ENCODE data around the gene ADAM10. TPM values are rescaled to one million over a fixed set of nuclear protein-coding genes. Genes with fewer than 3 reads are reported as not detected.

ADAM10 gene
- total RNA-seq, 2 experiments from 2014 or later: 70.7 to 76.3 TPM

DNA sequence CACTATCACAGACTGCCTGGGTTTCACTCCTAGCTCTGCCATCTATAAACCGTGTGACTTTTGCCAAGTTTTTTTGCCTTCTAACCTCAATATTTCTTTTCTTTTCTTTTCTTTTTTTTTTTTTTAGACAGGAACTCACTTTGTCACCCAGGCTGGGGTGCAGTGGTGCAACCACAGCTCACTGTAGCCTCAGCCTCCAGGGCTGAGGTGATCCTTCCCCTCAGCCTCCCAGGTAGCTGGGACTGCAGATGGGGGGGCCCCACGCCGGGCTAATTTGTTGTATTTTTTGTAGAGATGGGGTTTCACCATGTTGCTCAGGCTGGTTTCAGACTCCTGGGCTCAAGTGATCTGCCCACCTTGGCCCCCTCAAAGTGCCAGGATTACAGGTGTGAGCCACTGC, 3.2 kb upstream of the ADAM10 start:
- H3K27me3 Mint-ChIP-seq (ENCODE audit: low read depth): no peaks in the 10 kb centered on the region
- DNase-seq: no peak
- peaks cover 13% of the 10 kb centered on the region for H3K4me1 Mint-ChIP-seq (ENCODE audit: low read depth)
- peaks cover 3% of the 10 kb centered on the region for H3K36me3 Mint-ChIP-seq (ENCODE audit: low read depth)
- no peak overlapping the region for H3K4me3 Mint-ChIP-seq
- no peak overlapping the region for H3K27ac Mint-ChIP-seq
- CTCF ChIA-PET: interaction anchor here (0.6 kb wide), 1 partner anchor 171 kb away, joined by 4 read pairs; no protein-coding TSS in a partner anchor
- intact Hi-C loops (cut with micrococcal nuclease): loop anchor here (10.0 kb wide), 1 partner anchor 298 kb away; no protein-coding TSS in a partner anchor
- H3K9me3 Mint-ChIP-seq: no peaks in the 10 kb centered on the region

DNA sequence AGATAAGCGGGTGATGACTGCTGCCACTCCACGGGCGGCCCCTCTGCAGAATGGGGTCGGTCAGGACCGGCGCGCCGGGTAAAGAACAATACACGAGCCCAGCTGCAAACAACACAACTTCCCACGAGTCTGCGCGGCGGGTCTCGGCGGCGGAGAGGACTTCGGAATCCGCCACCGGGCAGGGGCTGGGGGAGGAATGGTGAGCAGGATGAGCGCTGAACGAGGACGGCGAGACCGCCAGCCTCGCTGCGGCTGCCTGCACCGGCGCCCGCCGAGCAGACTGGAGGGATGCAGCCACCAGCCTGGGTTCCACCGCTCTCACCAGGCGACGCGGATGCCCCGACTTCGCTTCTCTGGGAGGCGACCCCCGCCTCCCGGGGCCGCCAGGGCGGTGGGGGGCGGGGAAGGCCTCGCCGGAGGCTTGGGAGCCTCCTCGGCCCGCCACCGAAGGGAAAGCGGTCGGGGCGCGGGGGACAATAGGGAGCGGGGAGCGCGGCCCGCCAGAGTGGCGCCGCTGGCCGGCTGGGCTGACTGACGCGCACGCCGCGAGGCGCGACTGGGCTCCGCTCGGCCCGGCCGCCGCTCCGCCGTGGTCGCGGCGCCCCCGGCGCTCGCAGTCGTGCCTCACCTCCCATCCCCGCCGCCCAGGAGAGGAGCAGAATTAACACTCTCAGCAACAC, 515 bp downstream of the ADAM10 start:
- H3K4me3 Mint-ChIP-seq: peak overlapping the region; percentile 94
- peaks cover 6% of the 10 kb centered on the region for H3K36me3 Mint-ChIP-seq (ENCODE audit: low read depth)
- peak overlapping the region; percentile 94 for H3K27ac Mint-ChIP-seq
- DNase-seq: peak; percentile 42
- CTCF ChIA-PET: interaction anchor here (1.0 kb wide), 1 partner anchor 521 kb away, joined by 3 read pairs; no protein-coding TSS in a partner anchor
- peaks cover 32% of the 10 kb centered on the region for H3K4me1 Mint-ChIP-seq (ENCODE audit: low read depth)
- intact Hi-C loops (cut with micrococcal nuclease): loop anchor here (1.0 to 5.0 kb wide), 10 partner anchors 11 to 482 kb away; partner anchors contain the start of genes MINDY2 and SLTM
- H3K9me3 Mint-ChIP-seq: no peaks in the 10 kb centered on the region
- H3K27me3 Mint-ChIP-seq (ENCODE audit: low read depth): no peaks in the 10 kb centered on the region

DNA sequence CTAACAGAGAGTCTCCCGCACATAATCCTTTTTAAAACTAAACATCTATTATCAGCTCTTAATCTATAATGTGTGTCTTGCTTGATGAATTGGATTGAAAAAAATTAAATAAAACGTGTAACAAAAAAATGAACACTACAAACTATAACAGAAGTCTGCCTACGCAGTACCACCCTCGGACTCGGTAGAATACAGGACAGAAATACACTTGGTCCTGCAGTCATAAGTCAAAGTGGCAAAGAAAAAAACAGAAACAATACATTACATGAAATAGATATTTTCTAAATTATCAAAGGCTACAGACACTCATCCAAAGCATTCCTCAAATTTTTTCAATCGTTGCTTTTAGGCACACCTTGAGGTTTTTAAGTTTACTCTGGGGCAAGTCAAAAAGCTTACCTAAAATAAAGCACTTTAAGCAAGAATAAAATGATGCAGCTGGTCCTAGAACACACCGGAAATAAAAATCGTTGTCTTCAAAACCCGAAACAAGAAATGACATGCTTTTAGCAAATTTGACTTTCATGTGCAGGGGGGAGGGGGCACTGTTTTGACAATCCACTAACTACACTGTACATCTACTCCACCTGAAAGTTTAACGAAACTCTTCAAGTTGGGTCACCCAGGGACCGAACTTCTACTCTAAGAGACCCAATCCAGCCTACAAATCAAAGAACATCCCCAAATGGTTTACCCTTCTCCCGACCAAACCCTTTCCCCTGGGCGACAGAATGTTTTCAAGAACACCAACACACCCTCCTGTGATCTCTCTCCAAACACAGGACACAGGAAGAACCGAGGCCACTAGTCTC, 1.3 kb downstream of the ADAM10 start:
- CTCF ChIA-PET: interaction anchor here (0.6 to 1.6 kb wide), 4 partner anchors 23 to 120 kb away, joined by 3 to 4 read pairs (median 3); partner anchors contain the start of gene MINDY2
- intact Hi-C loops (cut with micrococcal nuclease): loop anchor here (1.0 to 5.0 kb wide), 8 partner anchors 10 to 481 kb away; no protein-coding TSS in a partner anchor

DNA sequence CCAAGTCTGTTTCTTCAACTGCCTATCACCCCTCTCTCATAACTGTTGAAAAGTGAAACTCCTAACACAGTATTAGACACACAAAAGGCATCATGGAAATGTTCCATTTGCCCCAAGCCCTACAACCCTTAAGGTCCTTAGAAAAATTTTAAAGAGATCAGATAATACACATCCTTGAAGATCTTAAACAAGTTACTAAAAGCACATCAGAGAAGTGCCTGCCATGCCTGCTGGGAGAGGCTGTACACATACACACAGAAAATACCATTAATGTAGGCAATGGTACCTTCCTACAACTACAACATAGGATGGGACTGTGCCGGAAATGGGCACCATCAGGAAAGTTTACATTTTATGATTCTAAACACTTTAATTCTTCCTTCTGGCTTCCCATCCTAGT, 3.3 kb downstream of the ADAM10 start:
- DNase-seq: no peak
- Mint-ChIP-seq H3K9me3 (no peaks in the 10 kb centered on the region), H3K4me1 (ENCODE audit: low read depth) (peaks cover 56% of the 10 kb centered on the region), H3K36me3 (ENCODE audit: low read depth) (peaks cover 6% of the 10 kb centered on the region), H3K27me3 (ENCODE audit: low read depth) (no peaks in the 10 kb centered on the region), H3K4me3 (no peak overlapping the region), H3K27ac (no peak overlapping the region)
- intact Hi-C loops (cut with micrococcal nuclease): loop anchor here (5.0 kb wide), 3 partner anchors 44 to 479 kb away; no protein-coding TSS in a partner anchor
- CTCF ChIA-PET: interaction anchor here (0.6 to 1.4 kb wide), 4 partner anchors 14 to 231 kb away, joined by 3 to 7 read pairs (median 4); partner anchors contain the start of gene MINDY2

More for the DNA sequence above, 1.3 kb downstream of the ADAM10 start:
- peak overlapping the region; percentile 85 for H3K27ac Mint-ChIP-seq
- peak; percentile 81 for DNase-seq
- peaks cover 35% of the 10 kb centered on the region for H3K4me1 Mint-ChIP-seq (ENCODE audit: low read depth)
- peak overlapping the region; percentile 87 for H3K4me3 Mint-ChIP-seq
- no peaks in the 10 kb centered on the region for H3K9me3 Mint-ChIP-seq
- H3K36me3 Mint-ChIP-seq (ENCODE audit: low read depth): peaks cover 6% of the 10 kb centered on the region
- no peaks in the 10 kb centered on the region for H3K27me3 Mint-ChIP-seq (ENCODE audit: low read depth)

DNA sequence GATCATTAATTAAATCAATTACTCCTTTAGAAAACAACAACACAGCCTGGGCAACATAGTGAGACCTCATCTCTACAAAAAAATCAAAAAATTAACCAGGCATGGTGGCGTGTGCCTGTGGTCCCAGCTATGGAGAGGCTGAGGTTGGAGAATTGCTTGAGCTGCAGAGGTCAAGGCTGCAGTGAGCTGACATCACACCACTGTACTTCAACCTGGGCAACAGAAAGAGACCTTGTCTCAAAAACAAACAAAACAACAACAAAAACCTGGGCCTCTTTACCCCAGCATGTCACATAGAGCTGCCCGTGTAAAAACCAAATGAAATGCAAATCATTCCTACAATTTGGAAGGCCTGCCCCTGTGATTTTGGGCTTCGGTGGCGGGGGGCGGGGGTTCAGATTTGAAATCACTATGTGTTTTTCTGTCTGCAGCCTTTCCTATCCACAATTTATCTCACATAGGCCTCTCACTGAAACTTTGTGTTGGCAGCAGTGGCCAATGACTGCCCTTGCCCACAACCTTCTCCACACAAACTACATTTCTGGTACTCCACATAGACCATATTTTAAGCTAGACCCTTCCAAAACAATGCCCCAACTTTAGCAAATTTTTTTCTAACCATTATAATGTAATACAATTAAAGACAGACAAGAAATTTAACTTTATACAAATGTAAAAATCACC, 6.5 kb downstream of the ADAM10 start:
- CTCF ChIA-PET: no interaction called here
- peaks cover 4% of the 10 kb centered on the region for H3K36me3 Mint-ChIP-seq (ENCODE audit: low read depth)
- no peak for DNase-seq
- peaks cover 61% of the 10 kb centered on the region for H3K4me1 Mint-ChIP-seq (ENCODE audit: low read depth)
- no peaks in the 10 kb centered on the region for H3K9me3 Mint-ChIP-seq
- intact Hi-C loops (cut with micrococcal nuclease): no loop called here
- H3K27me3 Mint-ChIP-seq (ENCODE audit: low read depth): no peaks in the 10 kb centered on the region
- H3K4me3 Mint-ChIP-seq: no peak overlapping the region
- H3K27ac Mint-ChIP-seq: no peak overlapping the region

DNA sequence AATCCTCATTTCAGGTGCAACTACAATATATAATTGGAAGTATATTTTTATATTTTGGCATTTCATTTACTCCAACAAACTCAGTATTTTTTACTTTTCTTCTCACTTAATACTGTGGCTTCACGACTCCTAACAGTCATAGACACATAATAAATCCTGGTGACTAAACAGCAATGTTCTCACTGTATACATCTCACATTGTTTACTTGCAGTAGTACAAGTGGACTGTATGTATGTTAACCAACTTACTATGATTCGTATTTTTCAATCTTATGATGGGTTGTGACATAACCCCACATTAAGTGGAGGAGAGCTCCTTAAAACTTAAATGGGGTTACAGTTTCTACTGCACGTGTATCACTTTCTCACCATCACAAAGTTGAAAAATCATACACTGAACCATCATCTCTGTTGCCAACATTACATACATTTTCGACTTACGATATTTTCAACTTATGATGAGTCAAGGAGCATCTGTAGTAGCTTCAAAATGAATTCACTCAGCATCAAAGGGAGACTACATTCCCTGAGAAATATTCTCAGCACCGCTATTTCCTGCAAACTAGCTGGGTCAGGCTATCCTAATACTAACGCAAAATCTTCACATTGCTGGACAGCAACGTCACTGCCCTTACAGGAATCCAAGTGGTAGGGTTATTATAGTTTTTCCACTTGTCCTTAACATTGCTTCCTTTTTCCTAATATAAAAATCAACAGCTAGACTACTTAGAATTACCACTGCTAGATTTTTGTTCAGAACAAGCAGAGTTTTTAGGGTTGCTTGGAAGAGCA, 7.3 kb downstream of the ADAM10 start:
- no peaks in the 10 kb centered on the region for H3K9me3 Mint-ChIP-seq
- H3K4me1 Mint-ChIP-seq (ENCODE audit: low read depth): peaks cover 64% of the 10 kb centered on the region
- H3K4me3 Mint-ChIP-seq: no peak overlapping the region
- no peak overlapping the region for H3K27ac Mint-ChIP-seq
- no peaks in the 10 kb centered on the region for H3K27me3 Mint-ChIP-seq (ENCODE audit: low read depth)
- peaks cover 4% of the 10 kb centered on the region for H3K36me3 Mint-ChIP-seq (ENCODE audit: low read depth)
- intact Hi-C loops (cut with micrococcal nuclease): no loop called here
- no peak for DNase-seq
- CTCF ChIA-PET: no interaction called here

DNA sequence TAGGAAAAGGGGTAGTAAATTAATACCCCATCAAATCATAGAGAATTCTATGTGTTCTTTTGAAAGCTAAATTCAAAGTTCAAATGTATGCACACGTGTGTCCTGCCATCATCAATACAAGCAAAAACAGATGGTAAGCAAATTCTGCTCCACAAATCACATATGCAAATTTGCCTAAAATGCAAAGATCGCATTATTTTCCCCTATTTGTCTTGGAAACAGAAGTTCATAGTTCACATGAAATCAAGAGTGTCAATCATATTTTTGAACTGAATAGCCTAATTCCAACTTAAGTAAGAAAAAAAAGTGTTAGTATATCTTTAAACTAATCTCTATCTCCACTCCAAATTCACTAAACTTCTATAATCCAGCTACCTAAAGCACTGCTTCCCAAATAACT, 8.5 kb downstream of the ADAM10 start:
- intact Hi-C loops (cut with micrococcal nuclease): no loop called here
- DNase-seq: no peak
- H3K36me3 Mint-ChIP-seq (ENCODE audit: low read depth): peaks cover 4% of the 10 kb centered on the region
- H3K27me3 Mint-ChIP-seq (ENCODE audit: low read depth): no peaks in the 10 kb centered on the region
- CTCF ChIA-PET: no interaction called here
- H3K27ac Mint-ChIP-seq: no peak overlapping the region
- H3K9me3 Mint-ChIP-seq: no peaks in the 10 kb centered on the region
- H3K4me1 Mint-ChIP-seq (ENCODE audit: low read depth): peaks cover 67% of the 10 kb centered on the region
- no peak overlapping the region for H3K4me3 Mint-ChIP-seq

DNA sequence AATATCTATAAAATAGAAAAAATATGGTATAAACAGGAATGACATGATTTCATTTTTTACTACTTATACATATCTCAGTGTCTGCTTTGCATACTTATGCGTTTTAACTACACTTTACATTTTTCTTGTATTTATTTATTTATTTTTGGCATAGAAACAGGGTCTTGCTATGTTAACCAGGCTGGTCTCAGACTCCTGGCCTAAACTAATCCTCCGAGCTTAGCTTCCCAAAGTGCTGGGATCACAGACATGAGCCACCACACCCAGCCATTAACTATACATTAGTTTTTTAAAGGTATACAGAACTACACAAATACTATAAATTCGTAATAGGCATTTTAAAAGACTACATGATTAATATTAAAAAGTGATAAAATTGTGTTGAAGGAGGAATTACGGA, 9.1 kb downstream of the ADAM10 start:
- no peaks in the 10 kb centered on the region for H3K27me3 Mint-ChIP-seq (ENCODE audit: low read depth)
- H3K4me1 Mint-ChIP-seq (ENCODE audit: low read depth): peaks cover 67% of the 10 kb centered on the region
- CTCF ChIA-PET: interaction anchor here (0.6 kb wide), 1 partner anchor 15 kb away, joined by 3 read pairs; no protein-coding TSS in a partner anchor
- H3K27ac Mint-ChIP-seq: no peak overlapping the region
- no peaks in the 10 kb centered on the region for H3K9me3 Mint-ChIP-seq
- no peak for DNase-seq
- H3K4me3 Mint-ChIP-seq: no peak overlapping the region
- peaks cover 4% of the 10 kb centered on the region for H3K36me3 Mint-ChIP-seq (ENCODE audit: low read depth)
- intact Hi-C loops (cut with micrococcal nuclease): no loop called here

DNA sequence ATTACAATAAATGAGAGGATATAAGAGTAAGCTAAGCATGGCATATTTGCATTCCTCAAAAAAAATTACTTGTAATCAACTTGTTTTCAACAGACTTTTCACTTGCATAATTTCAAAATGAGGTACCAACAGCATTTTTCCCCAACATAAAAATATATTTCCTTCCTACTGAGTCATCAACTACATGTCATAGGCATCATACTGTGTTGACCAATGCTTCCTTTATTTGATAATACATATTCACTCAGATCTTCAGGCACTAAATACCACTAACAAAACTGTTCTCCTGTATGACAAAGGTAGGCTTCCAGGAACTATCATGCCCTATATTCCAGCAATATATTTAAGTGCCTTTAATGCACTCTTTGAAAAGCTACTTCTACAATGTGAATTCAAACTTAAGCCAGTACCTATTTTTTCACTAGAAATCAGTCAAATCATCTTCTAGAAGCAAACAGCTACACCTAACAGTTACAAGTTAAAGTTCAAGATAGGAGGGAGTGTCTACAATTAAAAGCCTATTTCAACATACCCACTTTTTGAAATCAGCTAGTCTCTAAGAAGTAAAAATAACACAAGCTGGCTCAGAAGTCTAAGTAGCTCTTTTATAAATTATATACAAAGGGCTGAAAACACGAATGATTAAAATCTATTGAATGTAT, 11.3 kb downstream of the ADAM10 start:
- Mint-ChIP-seq H3K36me3 (ENCODE audit: low read depth) (no peaks in the 10 kb centered on the region), H3K4me3 (peak overlapping the region; percentile 7), H3K4me1 (ENCODE audit: low read depth) (peaks cover 65% of the 10 kb centered on the region), H3K9me3 (no peaks in the 10 kb centered on the region), H3K27ac (peak overlapping the region; percentile 78), H3K27me3 (ENCODE audit: low read depth) (no peaks in the 10 kb centered on the region)
- intact Hi-C loops (cut with micrococcal nuclease): loop anchor here (1.0 kb wide), 1 partner anchor 10 kb away; no protein-coding TSS in a partner anchor
- DNase-seq: no peak
- CTCF ChIA-PET: interaction anchor here (0.6 kb wide), 1 partner anchor 22 kb away, joined by 4 read pairs; no protein-coding TSS in a partner anchor

DNA sequence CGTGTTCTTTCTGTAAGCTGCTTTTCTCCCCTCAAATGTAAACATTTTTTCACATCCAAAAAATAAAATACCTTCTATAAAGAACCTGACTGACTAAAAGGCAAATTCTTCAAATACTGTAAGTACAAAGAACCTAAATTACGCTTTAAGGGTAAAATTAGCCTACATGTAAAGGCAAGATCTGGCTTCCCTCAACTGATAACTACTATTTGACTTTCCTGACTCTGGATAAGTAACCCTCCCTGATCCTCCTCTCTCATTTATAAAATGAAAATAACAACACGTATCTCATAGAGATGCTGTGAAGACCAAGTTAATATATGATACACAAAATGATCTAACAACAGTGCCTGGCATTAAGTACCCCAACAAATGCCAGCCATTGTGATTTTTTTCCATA, 12.2 kb downstream of the ADAM10 start:
- intact Hi-C loops (cut with micrococcal nuclease): no loop called here
- Mint-ChIP-seq H3K36me3 (ENCODE audit: low read depth) (peaks cover 5% of the 10 kb centered on the region), H3K4me3 (no peak overlapping the region), H3K9me3 (peaks cover 6% of the 10 kb centered on the region), H3K27ac (no peak overlapping the region), H3K4me1 (ENCODE audit: low read depth) (peaks cover 61% of the 10 kb centered on the region), H3K27me3 (ENCODE audit: low read depth) (no peaks in the 10 kb centered on the region)
- CTCF ChIA-PET: no interaction called here
- no peak for DNase-seq

DNA sequence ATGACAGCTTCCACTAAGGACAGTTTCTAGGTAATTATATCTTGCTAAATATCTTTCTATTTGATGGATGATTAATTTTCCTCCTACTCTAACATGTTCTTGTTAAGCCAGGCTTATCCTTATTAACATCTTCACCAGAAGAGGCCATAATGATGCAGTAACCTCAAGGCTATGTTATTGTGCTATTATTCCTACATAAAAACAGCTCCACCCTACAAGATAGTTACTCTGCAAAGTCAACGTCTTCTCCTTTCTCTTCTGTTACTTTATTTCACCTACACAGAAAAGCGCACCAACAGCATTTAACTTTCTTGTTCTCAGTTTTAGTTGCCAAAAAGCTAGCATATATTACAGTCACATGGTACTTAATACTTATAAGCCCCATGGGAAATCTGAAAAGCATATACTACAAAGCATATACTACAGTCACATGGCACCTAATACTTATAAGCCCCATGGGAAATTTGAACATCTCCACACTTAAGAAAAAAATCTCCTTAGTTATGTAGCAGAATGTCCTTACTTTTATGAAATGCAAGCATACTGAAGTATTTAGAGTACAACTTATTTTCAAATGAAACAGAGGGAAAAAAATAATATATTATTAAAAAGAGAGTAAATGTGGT, 13.4 kb downstream of the ADAM10 start:
- Mint-ChIP-seq H3K27me3 (ENCODE audit: low read depth) (no peaks in the 10 kb centered on the region), H3K9me3 (peaks cover 6% of the 10 kb centered on the region), H3K36me3 (ENCODE audit: low read depth) (peaks cover 12% of the 10 kb centered on the region), H3K4me3 (no peak overlapping the region), H3K4me1 (ENCODE audit: low read depth) (peaks cover 57% of the 10 kb centered on the region), H3K27ac (peak overlapping the region; percentile 30)
- CTCF ChIA-PET: interaction anchor here (1.1 kb wide), 1 partner anchor 507 kb away, joined by 3 read pairs; no protein-coding TSS in a partner anchor
- DNase-seq: no peak
- intact Hi-C loops (cut with micrococcal nuclease): no loop called here

Measured in activated naive CD4-positive, alpha-beta T cell treated with anti-CD3 and anti-CD28 coated beads for 36 hours (primary cell).